Colonic mucosa (tissue), 4 donors: ENCODE measurements around the gene RNLS. TPM values are rescaled to one million over a fixed set of nuclear protein-coding genes. Genes with fewer than 3 reads are reported as not detected.

Experiments
- DNase-seq: peaks from one replicate; pipeline ENCODE4 v3.0.0-alpha.2; 2020
- H3K27ac ChIP-seq: fragments of 200-600 bp; one replicate; pipeline ENCODE4 v1.8.0; 2021
- H3K27me3 ChIP-seq: fragments of 200-600 bp; one replicate; pipeline ENCODE4 v1.8.0; 2021
- H3K36me3 ChIP-seq: fragments of 200-600 bp; one replicate; pipeline ENCODE4 v1.8.0; 2021
- H3K4me1 ChIP-seq: fragments of 200-600 bp; one replicate; pipeline ENCODE4 v1.8.0; 2021; ENCODE audit warnings: mild to moderate bottlenecking
- H3K4me3 ChIP-seq: fragments of 200-600 bp; one replicate; pipeline ENCODE4 v1.8.0; 2021
- H3K9ac ChIP-seq, 2 donors: one replicate each; pipeline ENCODE4 v1.7.0; 2013; ENCODE audit warnings: control low read depth in 2 of 2, low read depth in 2 of 2, low read length in 2 of 2
- H3K9me3 ChIP-seq: fragments of 200-600 bp; one replicate; pipeline ENCODE4 v1.8.0; 2021
- CTCF ChIP-seq: fragments of 200-600 bp; IDR thresholded peaks from one replicate; pipeline ENCODE4 v1.8.0; 2022; ENCODE audit warnings: antibody characterized with exemption, mild to moderate bottlenecking
- intact Hi-C: fragments of 100-400 bp; cut with DNase I; formaldehyde crosslinking; loops from one replicate; pipeline ENCODE4 v1.14.1; 2022
- total RNA-seq, 2 donors: library from RNA; stranded (reverse); fragmentation: NEBNext Ultra II Directional in 1 of 2; extraction: Animal tissue kit (Norgen Biotek cat#: 25700) in 1 of 2; gene quantifications; one replicate each; pipeline ENCODE4 v1.2.1, GENCODE V29; 2021
- donor health status: healthy.
- donor health status: DM: no; HTN: no; CAD: no.
- donor health status: DM: no; HTN: no; CAD: no.

The RNLS gene
- total RNA-seq, 2 donors from 2014 or later, result 13.0 to 19.1 TPM

- Histone ChIP-seq H3K9me3 (no peaks in the 10 kb centered on the region), H3K27me3 (no peaks in the 10 kb centered on the region), H3K9ac (no peak overlapping the region), H3K36me3 (no peaks in the 10 kb centered on the region), H3K4me3 (no peak overlapping the region), H3K4me1 (no peaks in the 10 kb centered on the region), H3K27ac (no peak overlapping the region)
- DNase-seq, result no peak
- intact Hi-C loops, result no loop called here
- no peak for TF ChIP-seq CTCF
Observed at GRCh38 chr10:88542522-88542921, 40.6 kb downstream of the RNLS start.

- H3K9me3 ChIP-seq, result no peaks in the 10 kb centered on the region
- DNase-seq, result no peak
- TF ChIP-seq CTCF, result no peak
- intact Hi-C loops, result no loop called here
- H3K36me3 ChIP-seq, result no peaks in the 10 kb centered on the region
- H3K27me3 ChIP-seq, result no peaks in the 10 kb centered on the region
- no peak overlapping the region for H3K9ac ChIP-seq
- no peak overlapping the region for H3K27ac ChIP-seq
- H3K4me1 ChIP-seq, result no peaks in the 10 kb centered on the region
- no peak overlapping the region for H3K4me3 ChIP-seq
Observed at GRCh38 chr10:88541116-88541626, 41.9 kb downstream of the RNLS start.

GRCh38 chr10:88540351-88540750 is 42.8 kb downstream of the RNLS start:
- Histone ChIP-seq H3K9me3 (no peaks in the 10 kb centered on the region), H3K4me1 (no peaks in the 10 kb centered on the region), H3K27me3 (no peaks in the 10 kb centered on the region), H3K36me3 (no peaks in the 10 kb centered on the region), H3K4me3 (no peak overlapping the region), H3K9ac (no peak overlapping the region), H3K27ac (no peak overlapping the region)
- TF ChIP-seq CTCF, result no peak
- DNase-seq, result no peak
- intact Hi-C loops, result no loop called here

GRCh38 chr10:88538048-88538447 is 45.1 kb downstream of the RNLS start:
- no peak for DNase-seq
- H3K4me1 ChIP-seq, result no peaks in the 10 kb centered on the region
- intact Hi-C loops, result no loop called here

GRCh38 chr10:88537322-88537721 is 45.8 kb downstream of the RNLS start:
- no peaks in the 10 kb centered on the region for H3K27me3 ChIP-seq

More at GRCh38 chr10:88538048-88538447, 45.1 kb downstream of the RNLS start:
- Histone ChIP-seq H3K9ac (no peak overlapping the region), H3K27ac (no peak overlapping the region), H3K27me3 (no peaks in the 10 kb centered on the region), H3K4me3 (no peak overlapping the region), H3K36me3 (no peaks in the 10 kb centered on the region), H3K9me3 (no peaks in the 10 kb centered on the region)
- no peak for TF ChIP-seq CTCF

More at GRCh38 chr10:88537322-88537721, 45.8 kb downstream of the RNLS start:
- H3K27ac ChIP-seq, result no peak overlapping the region
- no peak overlapping the region for H3K9ac ChIP-seq
- H3K36me3 ChIP-seq, result no peaks in the 10 kb centered on the region
- H3K4me3 ChIP-seq, result no peak overlapping the region
- TF ChIP-seq CTCF, result no peak
- no peak for DNase-seq
- no peaks in the 10 kb centered on the region for H3K9me3 ChIP-seq
- no peaks in the 10 kb centered on the region for H3K4me1 ChIP-seq
- intact Hi-C loops, result no loop called here
